ENCODE measurements around the gene KRTAP24-1. TPM values are rescaled to one million over a fixed set of nuclear protein-coding genes. Genes with fewer than 3 reads are reported as not detected.

KRTAP24-1 gene
- total and polyA plus RNA-seq, 4 experiments from 2014 or later, result not detected

DNA sequence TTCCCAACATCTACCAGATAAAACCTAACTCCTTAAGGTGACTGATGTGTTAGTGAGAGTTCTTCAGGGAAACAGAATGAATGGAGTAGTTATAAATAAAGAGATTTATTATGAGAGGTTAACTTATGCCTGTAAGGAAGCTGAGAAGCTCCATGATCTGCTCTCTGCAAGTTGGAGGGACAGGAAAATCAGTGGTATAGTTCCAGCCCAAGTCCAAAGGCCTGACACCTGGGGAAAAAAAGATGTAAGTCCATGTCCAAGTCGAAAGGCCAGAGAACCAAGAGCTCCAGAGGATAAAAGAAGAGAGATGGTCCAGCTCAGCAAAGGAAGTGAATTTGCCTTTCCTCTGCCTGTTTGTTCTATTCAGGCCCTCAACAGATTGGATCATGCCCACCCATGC, 27.1 kb downstream of the KRTAP24-1 start:
- H3K4me3 Mint-ChIP-seq, result no peak overlapping the region
- H3K36me3 Mint-ChIP-seq, result no peaks in the 10 kb centered on the region
- no peaks in the 10 kb centered on the region for H3K4me1 Mint-ChIP-seq
- peaks cover 0 to 2% (median 0%) of the 10 kb centered on the region in 8 donors for H3K9me3 Mint-ChIP-seq
- CTCF ChIA-PET (ENCODE audit: partially characterized antibody), result no interaction called here
- no peak overlapping the region for H3K4me3 ChIP-seq (ENCODE audit: low read length in 2 of 2)
- intact Hi-C loops (cut with micrococcal nuclease), result no loop called here
- H3K27me3 ChIP-seq (ENCODE audit: insufficient read depth, low read length), result no peaks in the 10 kb centered on the region
- H3K9me3 ChIP-seq (ENCODE audit: control insufficient read depth in 1 of 2, low read length in 2 of 2), result no peaks in the 10 kb centered on the region
- no peak for DNase-seq
- H3K27me3 Mint-ChIP-seq, result no peaks in the 10 kb centered on the region
- POLR2A ChIA-PET (ENCODE audit: partially characterized antibody), result no interaction called here
- H3K27ac ChIP-seq (ENCODE audit: low read depth, low read length), result no peak overlapping the region
- H3K4me1 ChIP-seq (ENCODE audit: insufficient read depth, low read length), result no peaks in the 10 kb centered on the region
- no peaks in the 10 kb centered on the region for H3K36me3 ChIP-seq (ENCODE audit: insufficient read depth, low read length)
- no peak overlapping the region for H3K27ac Mint-ChIP-seq

DNA sequence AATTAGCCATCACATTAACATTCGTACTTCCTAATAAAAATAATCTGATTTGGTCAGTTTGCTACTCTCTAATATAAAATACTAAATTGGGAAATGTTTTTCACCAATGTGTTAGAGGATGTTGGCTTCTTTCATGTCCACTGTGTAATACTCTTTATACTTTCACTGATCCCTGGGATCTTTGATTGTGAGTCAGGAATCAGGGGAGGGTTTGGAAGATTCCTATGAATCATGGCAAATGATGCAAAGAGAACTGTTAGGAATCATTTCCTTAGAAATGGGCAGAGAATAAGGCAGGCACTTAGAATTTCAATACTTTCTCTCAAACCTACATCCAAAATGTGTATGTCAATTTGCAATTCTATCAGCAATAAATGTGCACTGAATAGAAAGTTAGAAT, 31.0 kb downstream of the KRTAP24-1 start:
- Mint-ChIP-seq H3K36me3 (no peaks in the 10 kb centered on the region), H3K4me3 (no peak overlapping the region), H3K9me3 (peaks cover 0 to 4% (median 0%) of the 10 kb centered on the region in 8 donors), H3K4me1 (no peaks in the 10 kb centered on the region), H3K27me3 (no peaks in the 10 kb centered on the region), H3K27ac (no peak overlapping the region)
- POLR2A ChIA-PET (ENCODE audit: partially characterized antibody), result no interaction called here
- H3K27me3 ChIP-seq (ENCODE audit: insufficient read depth, low read length), result no peaks in the 10 kb centered on the region
- no peak overlapping the region for H3K4me3 ChIP-seq (ENCODE audit: low read length in 2 of 2)
- H3K9me3 ChIP-seq (ENCODE audit: control insufficient read depth in 1 of 2, low read length in 2 of 2), result no peaks in the 10 kb centered on the region
- CTCF ChIA-PET (ENCODE audit: partially characterized antibody), result no interaction called here
- no peak for DNase-seq
- H3K36me3 ChIP-seq (ENCODE audit: insufficient read depth, low read length), result no peaks in the 10 kb centered on the region
- H3K4me1 ChIP-seq (ENCODE audit: insufficient read depth, low read length), result no peaks in the 10 kb centered on the region
- intact Hi-C loops (cut with micrococcal nuclease), result no loop called here
- no peak overlapping the region for H3K27ac ChIP-seq (ENCODE audit: low read depth, low read length)

DNA sequence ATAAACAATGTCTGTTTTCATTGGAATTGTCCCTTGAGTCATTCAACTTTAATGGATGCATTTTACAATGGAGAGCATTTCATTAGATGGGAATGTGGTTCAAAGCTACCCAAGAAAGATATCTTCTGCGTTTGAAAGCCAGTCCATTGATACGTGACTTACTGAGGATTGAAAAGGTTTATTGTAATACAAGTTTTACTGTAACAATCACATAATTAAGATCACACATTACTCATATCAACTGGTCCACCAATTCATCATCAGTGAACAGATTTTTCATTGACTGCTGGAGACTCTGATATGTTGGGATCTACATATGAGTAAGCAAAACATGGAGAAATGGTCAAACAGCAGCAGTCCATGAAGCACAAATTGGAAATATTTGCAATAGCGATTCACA, 32.8 kb downstream of the KRTAP24-1 start:
- no peak for DNase-seq
- Histone ChIP-seq H3K27me3 (ENCODE audit: insufficient read depth, low read length) (no peaks in the 10 kb centered on the region), H3K4me1 (ENCODE audit: insufficient read depth, low read length) (no peaks in the 10 kb centered on the region), H3K36me3 (ENCODE audit: insufficient read depth, low read length) (no peaks in the 10 kb centered on the region), H3K4me3 (ENCODE audit: low read length in 2 of 2) (no peak overlapping the region), H3K27ac (ENCODE audit: low read depth, low read length) (no peak overlapping the region), H3K9me3 (ENCODE audit: control insufficient read depth in 1 of 2, low read length in 2 of 2) (no peaks in the 10 kb centered on the region)
- Mint-ChIP-seq H3K36me3 (no peaks in the 10 kb centered on the region), H3K4me1 (no peaks in the 10 kb centered on the region), H3K27ac (no peak overlapping the region), H3K27me3 (no peaks in the 10 kb centered on the region), H3K9me3 (peaks cover 0 to 4% (median 0%) of the 10 kb centered on the region in 8 donors), H3K4me3 (no peak overlapping the region)
- intact Hi-C loops (cut with micrococcal nuclease), result no loop called here
- CTCF ChIA-PET (ENCODE audit: partially characterized antibody), result no interaction called here
- POLR2A ChIA-PET (ENCODE audit: partially characterized antibody), result no interaction called here

DNA sequence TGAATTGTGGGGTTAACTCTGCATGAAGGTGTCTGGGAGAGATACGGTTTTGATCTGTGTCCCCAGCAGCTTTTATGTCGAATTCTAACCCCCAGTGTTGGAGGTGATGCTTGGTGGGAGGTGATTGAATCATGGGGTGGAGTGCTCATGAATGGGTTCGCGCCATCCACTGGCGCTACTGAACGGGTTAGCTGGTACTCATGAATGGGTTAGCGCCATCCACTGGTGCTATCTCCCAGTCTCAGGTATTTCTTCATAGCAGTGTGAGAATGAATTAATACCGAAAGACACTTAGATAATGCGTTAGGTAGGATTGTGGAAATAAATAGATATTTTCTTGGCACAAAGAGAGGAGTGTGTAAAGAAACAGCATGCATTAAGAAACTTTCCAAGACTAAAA, 33.9 kb downstream of the KRTAP24-1 start:
- Histone ChIP-seq H3K27ac (ENCODE audit: low read depth, low read length) (no peak overlapping the region), H3K9me3 (ENCODE audit: control insufficient read depth in 1 of 2, low read length in 2 of 2) (no peaks in the 10 kb centered on the region), H3K4me1 (ENCODE audit: insufficient read depth, low read length) (no peaks in the 10 kb centered on the region), H3K36me3 (ENCODE audit: insufficient read depth, low read length) (no peaks in the 10 kb centered on the region), H3K4me3 (ENCODE audit: low read length in 2 of 2) (no peak overlapping the region), H3K27me3 (ENCODE audit: insufficient read depth, low read length) (no peaks in the 10 kb centered on the region)
- intact Hi-C loops (cut with micrococcal nuclease), result no loop called here
- Mint-ChIP-seq H3K36me3 (no peaks in the 10 kb centered on the region), H3K9me3 (peaks cover 0 to 4% (median 0%) of the 10 kb centered on the region in 8 donors), H3K4me3 (no peak overlapping the region), H3K27me3 (no peaks in the 10 kb centered on the region), H3K27ac (no peak overlapping the region), H3K4me1 (no peaks in the 10 kb centered on the region)
- ChIA-PET POLR2A (ENCODE audit: partially characterized antibody) (no interaction called here), CTCF (ENCODE audit: partially characterized antibody) (no interaction called here)
- DNase-seq, result no peak

DNA sequence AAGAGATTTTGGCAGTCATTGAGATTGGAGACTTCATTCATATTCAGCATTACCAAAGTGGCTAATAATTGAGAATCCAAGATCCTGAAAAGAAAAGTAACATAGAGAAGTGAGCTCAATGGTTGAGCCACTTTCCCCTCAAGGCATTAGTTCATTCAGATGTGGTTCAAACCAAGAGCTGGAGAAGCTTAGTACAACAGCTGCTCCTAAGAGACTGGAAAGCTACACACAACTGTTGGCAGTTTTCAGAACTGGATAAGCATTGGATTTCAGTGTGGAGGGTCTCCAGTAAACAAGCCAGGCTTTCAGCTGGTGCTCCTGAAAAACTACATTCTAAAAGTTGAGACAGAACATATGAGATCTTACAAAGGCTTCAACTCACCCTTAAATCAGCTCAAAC, 37.7 kb downstream of the KRTAP24-1 start:
- no peaks in the 10 kb centered on the region for H3K36me3 Mint-ChIP-seq
- no peaks in the 10 kb centered on the region for H3K9me3 ChIP-seq (ENCODE audit: control insufficient read depth in 1 of 2, low read length in 2 of 2)
- no peak overlapping the region for H3K4me3 ChIP-seq (ENCODE audit: low read length in 2 of 2)
- no peak for DNase-seq
- no peaks in the 10 kb centered on the region for H3K27me3 Mint-ChIP-seq
- H3K4me3 Mint-ChIP-seq, result no peak overlapping the region
- no peaks in the 10 kb centered on the region for H3K4me1 Mint-ChIP-seq
- ChIA-PET CTCF (ENCODE audit: partially characterized antibody) (no interaction called here), POLR2A (ENCODE audit: partially characterized antibody) (no interaction called here)
- H3K27ac Mint-ChIP-seq, result no peak overlapping the region
- H3K36me3 ChIP-seq (ENCODE audit: insufficient read depth, low read length), result no peaks in the 10 kb centered on the region
- no peaks in the 10 kb centered on the region for H3K27me3 ChIP-seq (ENCODE audit: insufficient read depth, low read length)
- no peak overlapping the region for H3K27ac ChIP-seq (ENCODE audit: low read depth, low read length)
- H3K4me1 ChIP-seq (ENCODE audit: insufficient read depth, low read length), result no peaks in the 10 kb centered on the region
- intact Hi-C loops (cut with micrococcal nuclease), result no loop called here
- peaks cover 0 to 3% (median 0%) of the 10 kb centered on the region in 8 donors for H3K9me3 Mint-ChIP-seq

DNA sequence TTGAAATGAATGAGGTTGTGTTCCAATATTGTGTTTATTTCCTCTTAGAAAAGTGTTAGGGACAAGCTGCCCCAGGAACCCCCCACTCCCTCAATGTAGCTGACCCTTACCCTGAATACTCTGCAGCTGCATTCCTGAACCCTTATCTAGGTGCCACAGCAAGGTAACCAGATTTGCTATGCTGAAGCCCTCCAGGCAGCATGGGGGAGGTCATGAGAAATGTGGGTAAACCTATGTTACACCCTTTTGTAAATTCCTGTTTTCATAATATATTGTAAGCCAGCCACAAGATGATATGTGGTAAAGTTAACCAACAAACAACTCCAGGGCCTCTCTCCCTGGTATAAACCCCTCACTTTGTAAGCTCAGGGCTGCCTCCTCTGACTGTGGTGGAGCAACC, 39.1 kb downstream of the KRTAP24-1 start:
- H3K4me3 Mint-ChIP-seq, result no peak overlapping the region
- H3K27ac Mint-ChIP-seq, result no peak overlapping the region
- no peaks in the 10 kb centered on the region for H3K36me3 ChIP-seq (ENCODE audit: insufficient read depth, low read length)
- no peak overlapping the region for H3K4me3 ChIP-seq (ENCODE audit: low read length in 2 of 2)
- H3K9me3 ChIP-seq (ENCODE audit: control insufficient read depth in 1 of 2, low read length in 2 of 2), result no peaks in the 10 kb centered on the region
- no peaks in the 10 kb centered on the region for H3K27me3 ChIP-seq (ENCODE audit: insufficient read depth, low read length)
- no peaks in the 10 kb centered on the region for H3K27me3 Mint-ChIP-seq
- DNase-seq, result no peak
- intact Hi-C loops (cut with micrococcal nuclease), result no loop called here
- ChIA-PET CTCF (ENCODE audit: partially characterized antibody) (interaction anchor here (1.0 kb wide), 1 partner anchor 9 kb away, joined by 3 read pairs; no protein-coding TSS in a partner anchor), POLR2A (ENCODE audit: partially characterized antibody) (no interaction called here)
- no peak overlapping the region for H3K27ac ChIP-seq (ENCODE audit: low read depth, low read length)
- no peaks in the 10 kb centered on the region for H3K36me3 Mint-ChIP-seq
- no peaks in the 10 kb centered on the region for H3K4me1 Mint-ChIP-seq
- no peaks in the 10 kb centered on the region for H3K4me1 ChIP-seq (ENCODE audit: insufficient read depth, low read length)
- H3K9me3 Mint-ChIP-seq, result peaks cover 0 to 2% (median 0%) of the 10 kb centered on the region in 8 donors

DNA sequence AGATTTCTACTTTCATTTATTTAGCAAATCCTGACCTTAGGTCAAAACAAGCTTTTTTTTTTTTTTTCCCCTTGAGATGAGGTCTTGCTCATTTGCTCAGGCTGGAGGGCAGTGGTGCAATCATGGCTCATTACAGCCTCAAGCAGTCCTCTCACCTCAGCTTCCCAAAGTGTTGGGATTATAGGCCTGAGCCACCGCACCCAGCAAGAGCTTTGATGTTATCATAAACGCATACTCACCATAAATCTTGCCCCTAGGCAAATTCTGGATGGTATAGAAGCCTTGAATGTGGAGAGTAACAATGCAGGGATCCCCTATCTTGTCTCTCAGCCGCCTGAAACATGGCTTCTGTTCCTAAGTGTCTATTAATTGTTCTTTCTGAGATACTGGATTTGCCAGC, 42.1 kb downstream of the KRTAP24-1 start:
- no peak overlapping the region for H3K4me3 ChIP-seq (ENCODE audit: low read length in 2 of 2)
- Mint-ChIP-seq H3K4me1 (no peaks in the 10 kb centered on the region), H3K4me3 (no peak overlapping the region), H3K36me3 (no peaks in the 10 kb centered on the region), H3K9me3 (peaks cover 0 to 2% (median 0%) of the 10 kb centered on the region in 8 donors), H3K27me3 (no peaks in the 10 kb centered on the region), H3K27ac (no peak overlapping the region)
- ChIA-PET CTCF (ENCODE audit: partially characterized antibody) (no interaction called here), POLR2A (ENCODE audit: partially characterized antibody) (no interaction called here)
- DNase-seq, result no peak
- no peaks in the 10 kb centered on the region for H3K27me3 ChIP-seq (ENCODE audit: insufficient read depth, low read length)
- no peaks in the 10 kb centered on the region for H3K4me1 ChIP-seq (ENCODE audit: insufficient read depth, low read length)
- no peaks in the 10 kb centered on the region for H3K36me3 ChIP-seq (ENCODE audit: insufficient read depth, low read length)
- H3K27ac ChIP-seq (ENCODE audit: low read depth, low read length), result no peak overlapping the region
- H3K9me3 ChIP-seq (ENCODE audit: control insufficient read depth in 1 of 2, low read length in 2 of 2), result no peaks in the 10 kb centered on the region
- intact Hi-C loops (cut with micrococcal nuclease), result no loop called here

DNA sequence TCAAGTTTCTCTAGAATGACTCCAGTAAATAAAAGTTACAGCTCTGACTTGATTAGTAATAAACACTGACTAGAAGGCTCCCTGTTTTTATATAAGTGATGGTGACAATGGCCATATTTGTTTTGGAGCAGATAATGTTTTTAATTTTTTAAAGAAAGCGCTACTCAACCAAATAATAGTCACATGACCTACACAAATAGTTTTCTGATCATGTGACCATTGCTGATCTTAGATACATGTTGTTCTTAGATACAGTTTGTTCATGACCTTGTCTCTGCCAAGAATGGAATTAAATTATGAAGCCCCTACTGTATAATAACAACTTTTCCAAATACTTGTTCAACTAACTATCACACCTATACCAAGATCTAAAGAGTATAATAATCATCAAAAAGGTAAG, 44.6 kb downstream of the KRTAP24-1 start:
- H3K27ac Mint-ChIP-seq, result no peak overlapping the region
- intact Hi-C loops (cut with micrococcal nuclease), result no loop called here
- DNase-seq, result no peak
- no peak overlapping the region for H3K4me3 Mint-ChIP-seq
- Histone ChIP-seq H3K4me3 (ENCODE audit: low read length in 2 of 2) (no peak overlapping the region), H3K9me3 (ENCODE audit: control insufficient read depth in 1 of 2, low read length in 2 of 2) (no peaks in the 10 kb centered on the region), H3K36me3 (ENCODE audit: insufficient read depth, low read length) (no peaks in the 10 kb centered on the region), H3K27ac (ENCODE audit: low read depth, low read length) (no peak overlapping the region), H3K27me3 (ENCODE audit: insufficient read depth, low read length) (no peaks in the 10 kb centered on the region), H3K4me1 (ENCODE audit: insufficient read depth, low read length) (no peaks in the 10 kb centered on the region)
- no peaks in the 10 kb centered on the region for H3K27me3 Mint-ChIP-seq
- H3K36me3 Mint-ChIP-seq, result no peaks in the 10 kb centered on the region
- H3K4me1 Mint-ChIP-seq, result no peaks in the 10 kb centered on the region
- POLR2A ChIA-PET (ENCODE audit: partially characterized antibody), result no interaction called here
- CTCF ChIA-PET (ENCODE audit: partially characterized antibody), result no interaction called here
- peaks cover 0 to 5% (median 0%) of the 10 kb centered on the region in 8 donors for H3K9me3 Mint-ChIP-seq

Data from CD4-positive, alpha-beta memory T cell (primary cell).